GM06990 (cell line): ENCODE measurements around the gene FAM81B.
"Not testable (repeated sequence)": the region's sequence is repeated elsewhere in the genome, so short reads cannot be mapped to it uniquely, and the experiment has no call there.

Experiments
- DNase-seq: peaks from one replicate; pipeline ENCODE4 v3.0.0-alpha.2; 2011; ENCODE audit not compliant: insufficient read length; ENCODE audit errors: extremely low read depth
- H3K27me3 ChIP-seq: replicated peaks from 2 replicates; pipeline ENCODE4 v1.6.0; 2011; ENCODE audit warnings: low read length; ENCODE audit not compliant: control insufficient read depth, insufficient read depth
- H3K36me3 ChIP-seq: 2 replicates; pipeline ENCODE4 v1.5.1; 2011; ENCODE audit warnings: low read length; ENCODE audit not compliant: control insufficient read depth, insufficient read depth
- H3K4me3 ChIP-seq: replicated peaks from 2 replicates; pipeline ENCODE4 v1.5.1; 2011; ENCODE audit warnings: low read depth, mild to moderate bottlenecking, control low read depth, low read length
- CTCF ChIP-seq: IDR thresholded peaks from 2 replicates; pipeline ENCODE4 v1.5.1; 2011; ENCODE audit warnings: low read length, control low read depth, mild to moderate bottlenecking, inconsistent platforms; ENCODE audit not compliant: insufficient read depth, poor library complexity, severe bottlenecking

Gene FAM81B

GRCh38 chr5:95379133-95379532, 12.0 kb upstream of the FAM81B start:
- DNase-seq: no peak
- no peaks in the 10 kb centered on the region; the same call in 1 of the 2 replicates for H3K27me3 ChIP-seq
- no peaks in the 10 kb centered on the region for H3K36me3 ChIP-seq
- no peak overlapping the region for H3K4me3 ChIP-seq
- no peak for TF ChIP-seq CTCF

GRCh38 chr5:95380103-95380628, 11.0 kb upstream of the FAM81B start:
- no peaks in the 10 kb centered on the region; the same call in 1 of the 2 replicates for H3K27me3 ChIP-seq
- no peaks in the 10 kb centered on the region for H3K36me3 ChIP-seq
- no peak for TF ChIP-seq CTCF
- DNase-seq: no peak
- no peak overlapping the region for H3K4me3 ChIP-seq

GRCh38 chr5:95382801-95383200, 8.4 kb upstream of the FAM81B start:
- TF ChIP-seq CTCF: no peak
- DNase-seq: no peak
- no peaks in the 10 kb centered on the region; the same call in 1 of the 2 replicates for H3K27me3 ChIP-seq
- H3K4me3 ChIP-seq: no peak overlapping the region
- no peaks in the 10 kb centered on the region for H3K36me3 ChIP-seq

GRCh38 chr5:95384485-95385213, 6.5 kb upstream of the FAM81B start:
- no peaks in the 10 kb centered on the region for H3K36me3 ChIP-seq
- no peak for DNase-seq
- TF ChIP-seq CTCF: no peak
- no peaks in the 10 kb centered on the region; the same call in 1 of the 2 replicates for H3K27me3 ChIP-seq
- no peak overlapping the region for H3K4me3 ChIP-seq

- DNase-seq: no peak
- Histone ChIP-seq H3K27me3 (no peaks in the 10 kb centered on the region; the same call in 1 of the 2 replicates), H3K36me3 (no peaks in the 10 kb centered on the region), H3K4me3 (no peak overlapping the region)
- no peak for TF ChIP-seq CTCF
Measured at GRCh38 chr5:95385334-95385733, 5.8 kb upstream of the FAM81B start.

- H3K4me3 ChIP-seq, H3K27me3 ChIP-seq, H3K36me3 ChIP-seq, DNase-seq: not testable (repeated sequence)
Measured at GRCh38 chr5:95391965-95392364, 799 bp downstream of the FAM81B start.
